BE2C (cell line): Measurements from ENCODE around the gene XYLT1.

Experiments
- DNase-seq: peaks from one replicate; pipeline ENCODE4 v3.0.0-alpha.2; 2020
- H3K27me3 ChIP-seq: fragments of 250-450 bp; sonication (Bioruptor Pico); 2 replicates; pipeline ENCODE4 v1.5.1; 2020; ENCODE audit warnings: mild to moderate bottlenecking
- H3K36me3 ChIP-seq: fragments of 250-450 bp; sonication (Bioruptor Pico); 2 replicates; pipeline ENCODE4 v1.5.1; 2020; ENCODE audit warnings: mild to moderate bottlenecking
- H3K4me1 ChIP-seq: fragments of 250-450 bp; sonication (Bioruptor Pico); 2 replicates; pipeline ENCODE4 v1.5.1; 2020
- H3K4me3 ChIP-seq: 2 replicates; pipeline ENCODE4 v1.5.1; 2011; ENCODE audit warnings: low read depth, low read length
- H3K9me3 ChIP-seq: fragments of 250-450 bp; sonication (Bioruptor Pico); 2 replicates; pipeline ENCODE4 v1.5.1; 2020
- TF ChIP-seq, protein P1 (sequence below): IDR thresholded peaks from 2 replicates; pipeline ENCODE4 v1.5.1; 2012; ENCODE audit warnings: mild to moderate bottlenecking, low read depth, low read length

The XYLT1 gene

DNA sequence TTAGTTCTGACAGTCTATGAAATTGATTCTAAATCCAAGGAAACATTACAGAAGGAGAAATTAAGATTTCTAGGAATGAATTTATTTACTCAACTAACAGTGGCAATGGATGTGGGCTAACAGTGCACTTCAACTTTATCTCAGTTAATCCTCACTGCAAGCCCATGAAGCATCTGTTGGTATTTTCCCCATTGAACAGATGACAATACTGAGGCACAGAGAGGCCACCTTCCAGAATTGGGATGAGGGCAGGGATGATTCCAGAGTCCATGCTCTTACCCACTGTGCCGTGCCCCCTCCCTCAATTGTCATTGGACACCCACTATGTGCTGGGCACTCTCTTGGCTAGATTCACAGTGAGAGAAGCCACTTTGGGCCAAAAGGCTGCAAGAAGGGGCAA lies 89.0 kb downstream of the XYLT1 start:
- H3K4me1 ChIP-seq, result peaks cover 17% of the 10 kb centered on the region
- no peak overlapping the region for H3K4me3 ChIP-seq
- no peaks in the 10 kb centered on the region for H3K9me3 ChIP-seq

GRCh38 chr16:17380613-17381012 lies 90.1 kb downstream of the XYLT1 start:
- Histone ChIP-seq H3K9me3 (no peaks in the 10 kb centered on the region), H3K27me3 (no peaks in the 10 kb centered on the region), H3K4me1 (peaks cover 22% of the 10 kb centered on the region), H3K4me3 (no peak overlapping the region), H3K36me3 (no peaks in the 10 kb centered on the region)
- DNase-seq, result no peak
- TF ChIP-seq, protein P1, sequence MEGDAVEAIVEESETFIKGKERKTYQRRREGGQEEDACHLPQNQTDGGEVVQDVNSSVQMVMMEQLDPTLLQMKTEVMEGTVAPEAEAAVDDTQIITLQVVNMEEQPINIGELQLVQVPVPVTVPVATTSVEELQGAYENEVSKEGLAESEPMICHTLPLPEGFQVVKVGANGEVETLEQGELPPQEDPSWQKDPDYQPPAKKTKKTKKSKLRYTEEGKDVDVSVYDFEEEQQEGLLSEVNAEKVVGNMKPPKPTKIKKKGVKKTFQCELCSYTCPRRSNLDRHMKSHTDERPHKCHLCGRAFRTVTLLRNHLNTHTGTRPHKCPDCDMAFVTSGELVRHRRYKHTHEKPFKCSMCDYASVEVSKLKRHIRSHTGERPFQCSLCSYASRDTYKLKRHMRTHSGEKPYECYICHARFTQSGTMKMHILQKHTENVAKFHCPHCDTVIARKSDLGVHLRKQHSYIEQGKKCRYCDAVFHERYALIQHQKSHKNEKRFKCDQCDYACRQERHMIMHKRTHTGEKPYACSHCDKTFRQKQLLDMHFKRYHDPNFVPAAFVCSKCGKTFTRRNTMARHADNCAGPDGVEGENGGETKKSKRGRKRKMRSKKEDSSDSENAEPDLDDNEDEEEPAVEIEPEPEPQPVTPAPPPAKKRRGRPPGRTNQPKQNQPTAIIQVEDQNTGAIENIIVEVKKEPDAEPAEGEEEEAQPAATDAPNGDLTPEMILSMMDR, result no peak

More for the DNA sequence above, 89.0 kb downstream of the XYLT1 start:
- TF ChIP-seq, protein P1, result no peak
- no peak for DNase-seq
- no peaks in the 10 kb centered on the region for H3K27me3 ChIP-seq
- H3K36me3 ChIP-seq, result no peaks in the 10 kb centered on the region

GRCh38 chr16:17379121-17379571 lies 91.6 kb downstream of the XYLT1 start:
- Histone ChIP-seq H3K4me1 (peaks cover 26% of the 10 kb centered on the region), H3K36me3 (no peaks in the 10 kb centered on the region), H3K9me3 (no peaks in the 10 kb centered on the region), H3K27me3 (no peaks in the 10 kb centered on the region), H3K4me3 (no peak overlapping the region)
- peak; percentile 72 for DNase-seq
- TF ChIP-seq, protein P1, result no peak

GRCh38 chr16:17377360-17378324 lies 93.1 kb downstream of the XYLT1 start:
- DNase-seq, result no peak
- TF ChIP-seq, protein P1, result no peak

DNA sequence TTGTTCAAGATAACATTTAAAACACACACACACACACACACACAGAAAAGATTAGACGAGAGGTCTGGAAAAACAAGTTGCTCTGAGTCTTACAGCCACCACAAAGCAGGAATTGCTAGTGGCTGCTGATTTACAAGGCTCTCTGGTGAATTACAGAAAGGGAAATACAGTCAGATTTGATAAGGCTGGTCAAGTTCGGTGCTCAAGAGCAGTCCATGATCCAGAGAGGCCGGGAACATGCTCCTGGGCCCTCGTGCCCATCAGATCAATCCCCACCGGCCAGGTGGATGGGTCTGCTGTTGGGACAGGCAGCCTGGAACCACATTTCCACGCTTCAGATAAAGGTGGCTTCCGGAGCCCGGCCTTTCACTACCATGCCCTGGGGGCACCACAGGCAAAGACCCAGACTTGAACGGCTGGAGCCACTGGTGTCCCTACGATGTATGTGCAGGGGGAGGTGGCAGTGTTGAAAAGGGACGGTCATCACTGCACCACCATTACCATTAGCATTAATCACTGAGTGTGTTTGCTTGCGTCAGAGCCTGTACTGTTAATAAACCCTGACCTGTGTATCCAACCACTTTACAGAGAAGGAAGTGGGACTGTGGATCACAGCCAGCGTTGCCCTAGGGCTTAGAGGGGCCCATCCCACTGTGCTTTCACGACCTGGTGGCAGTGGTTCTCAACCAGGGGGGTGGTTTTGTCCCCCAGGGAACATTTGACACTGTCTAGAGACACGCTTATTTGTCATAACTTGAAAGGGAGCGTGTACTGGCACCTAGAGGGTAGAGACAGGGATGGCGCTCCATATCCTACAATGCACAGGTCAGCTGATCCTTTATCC lies 95.1 kb downstream of the XYLT1 start:
- H3K4me3 ChIP-seq, result no peak overlapping the region; the same call in 1 of the 2 replicates
- H3K9me3 ChIP-seq, result no peaks in the 10 kb centered on the region
- peak; percentile 96 for DNase-seq
- no peaks in the 10 kb centered on the region for H3K27me3 ChIP-seq
- peaks cover 30% of the 10 kb centered on the region for H3K4me1 ChIP-seq
- H3K36me3 ChIP-seq, result no peaks in the 10 kb centered on the region
- TF ChIP-seq, protein P1, result peak; percentile 55

More at GRCh38 chr16:17377360-17378324, 93.1 kb downstream of the XYLT1 start:
- Histone ChIP-seq H3K4me1 (peaks cover 22% of the 10 kb centered on the region), H3K27me3 (no peaks in the 10 kb centered on the region), H3K4me3 (no peak overlapping the region), H3K9me3 (no peaks in the 10 kb centered on the region), H3K36me3 (no peaks in the 10 kb centered on the region)
